Measurements from ENCODE around the gene NHERF1.

DNA sequence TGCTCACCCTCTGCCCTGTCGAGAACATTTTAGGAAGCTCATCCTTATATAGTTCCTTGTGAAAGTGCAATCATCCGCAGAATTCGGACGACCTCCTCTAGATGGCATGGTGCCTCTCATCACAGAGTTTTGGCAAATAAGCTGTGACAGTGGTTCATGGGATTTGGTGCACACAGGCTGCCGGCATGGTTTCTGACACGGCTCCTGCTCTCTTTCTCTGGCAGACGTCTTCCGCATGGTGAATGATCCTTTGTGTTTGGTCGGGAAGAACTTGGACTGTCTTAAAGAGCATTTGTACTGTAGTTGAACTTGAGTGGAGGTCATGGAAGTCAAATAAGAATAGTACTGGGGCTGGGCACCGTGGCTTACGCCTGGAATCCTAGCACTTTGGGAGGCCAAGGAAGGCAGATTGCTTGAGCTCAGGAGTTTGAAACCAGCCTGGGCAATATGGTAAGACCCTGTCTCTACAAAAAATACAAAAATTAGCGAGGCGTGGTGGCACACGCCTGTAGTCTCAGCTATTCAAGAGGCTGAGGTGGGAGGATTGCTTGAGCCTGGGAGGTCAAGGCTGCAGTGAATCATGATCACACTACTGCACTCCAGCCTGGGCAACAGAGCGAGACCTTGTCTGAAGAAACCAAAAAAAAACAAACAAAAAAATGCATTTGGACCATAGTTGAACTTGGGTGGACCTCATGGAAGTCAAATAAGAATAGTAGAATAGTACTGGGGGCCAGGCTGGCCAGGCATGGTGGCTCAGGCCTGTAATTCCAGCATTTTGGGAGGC lies 62.5 kb downstream of the NHERF1 start:
- TF ChIP-seq FOXM1 (IDR thresholded peaks at IDR 0.05; ENCODE audit: borderline replicate concordance, low read depth) (no peak), EGR1 (IDR thresholded peaks at IDR 0.05) (no peak), TCF12 (IDR thresholded peaks at IDR 0.05; ENCODE audit: low read depth) (no peak), CREB1 (IDR thresholded peaks at IDR 0.05; ENCODE audit: low read depth) (no peak)
